ENCODE results near the gene TAS2R5.
"Not testable (repeated sequence)": the region's sequence is repeated elsewhere in the genome, so short reads cannot be mapped to it uniquely, and the experiment has no call there.

Gene TAS2R5

GRCh38 chr7:141788296-141788695, 1.7 kb upstream of the TAS2R5 start:
- H3K27me3 ChIP-seq (ENCODE audit: control insufficient read depth, insufficient read depth, low read length) = no peaks in the 10 kb centered on the region
- no peak overlapping the region for H3K9ac ChIP-seq (ENCODE audit: low read depth, low read length)
- H3K4me3 ChIP-seq (ENCODE audit: low read depth, low read length) = no peak overlapping the region
- peaks cover 7% of the 10 kb centered on the region for H3K36me3 ChIP-seq (ENCODE audit: control insufficient read depth, insufficient read depth, low read length)
- H3K4me1 ChIP-seq (ENCODE audit: control insufficient read depth, insufficient read depth, low read length) = no peaks in the 10 kb centered on the region
- H3K9me3 ChIP-seq (ENCODE audit: control insufficient read depth, insufficient read depth, low read length) = no peaks in the 10 kb centered on the region

DNA sequence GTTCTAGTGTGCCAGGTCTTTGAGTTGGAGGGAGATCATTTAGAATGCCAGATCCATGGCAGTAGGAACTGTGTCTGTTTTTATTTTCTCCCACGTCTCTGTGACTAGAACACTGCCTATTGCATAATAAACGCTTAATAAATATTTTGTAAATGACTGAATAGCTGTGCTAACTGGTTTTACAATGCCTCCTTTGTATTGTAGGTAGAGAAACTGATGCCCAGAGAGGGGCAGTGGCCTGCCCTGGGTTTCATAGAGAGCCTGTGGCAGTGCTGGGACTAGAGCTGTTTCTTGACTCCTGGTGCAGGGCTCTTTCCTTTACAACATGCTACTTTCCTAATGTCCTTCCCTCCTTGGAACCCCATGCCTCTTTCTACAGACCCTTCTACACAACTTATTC, 2.5 kb downstream of the TAS2R5 start:
- H3K27me3 ChIP-seq (ENCODE audit: control insufficient read depth, insufficient read depth, low read length) = no peaks in the 10 kb centered on the region
- peaks cover 7% of the 10 kb centered on the region for H3K36me3 ChIP-seq (ENCODE audit: control insufficient read depth, insufficient read depth, low read length)
- H3K9ac ChIP-seq (ENCODE audit: low read depth, low read length) = no peak overlapping the region
- no peaks in the 10 kb centered on the region for H3K4me1 ChIP-seq (ENCODE audit: control insufficient read depth, insufficient read depth, low read length)
- no peaks in the 10 kb centered on the region for H3K9me3 ChIP-seq (ENCODE audit: control insufficient read depth, insufficient read depth, low read length)
- no peak overlapping the region for H3K4me3 ChIP-seq (ENCODE audit: low read depth, low read length)

- Histone ChIP-seq H3K9ac (ENCODE audit: low read depth, low read length) (no peak overlapping the region), H3K27me3 (ENCODE audit: control insufficient read depth, insufficient read depth, low read length) (no peaks in the 10 kb centered on the region), H3K4me1 (ENCODE audit: control insufficient read depth, insufficient read depth, low read length) (no peaks in the 10 kb centered on the region), H3K9me3 (ENCODE audit: control insufficient read depth, insufficient read depth, low read length) (no peaks in the 10 kb centered on the region), H3K4me3 (ENCODE audit: low read depth, low read length) (no peak overlapping the region), H3K36me3 (ENCODE audit: control insufficient read depth, insufficient read depth, low read length) (no peaks in the 10 kb centered on the region)
Observed at GRCh38 chr7:141820067-141820466, 30.1 kb downstream of the TAS2R5 start.

GRCh38 chr7:141822432-141822831, 32.4 kb downstream of the TAS2R5 start:
- H3K27me3 ChIP-seq (ENCODE audit: control insufficient read depth, insufficient read depth, low read length); H3K4me1 ChIP-seq (ENCODE audit: control insufficient read depth, insufficient read depth, low read length); H3K9me3 ChIP-seq (ENCODE audit: control insufficient read depth, insufficient read depth, low read length); H3K4me3 ChIP-seq (ENCODE audit: low read depth, low read length); H3K9ac ChIP-seq (ENCODE audit: low read depth, low read length); H3K36me3 ChIP-seq (ENCODE audit: control insufficient read depth, insufficient read depth, low read length): not testable (repeated sequence)

DNA sequence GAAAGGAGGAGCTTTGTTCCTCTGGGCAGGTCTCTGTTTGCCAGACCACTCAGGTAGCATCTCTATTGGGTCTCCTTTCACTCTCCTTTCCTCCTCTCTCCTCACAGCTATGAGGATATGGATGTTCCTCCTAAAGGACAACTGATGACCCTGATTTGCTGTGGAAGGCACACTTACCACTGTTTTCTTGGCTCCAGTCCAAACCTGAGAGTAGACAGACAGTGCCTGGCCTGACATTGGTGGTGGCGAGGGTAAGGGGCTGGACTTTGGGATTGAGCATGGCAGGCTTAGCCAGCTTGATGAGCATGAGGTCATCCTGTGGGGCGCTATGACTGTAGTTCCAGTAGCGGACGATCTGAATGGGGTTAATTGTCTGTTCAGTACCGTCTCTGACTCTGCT, 47.7 kb downstream of the TAS2R5 start:
- no peak overlapping the region for H3K4me3 ChIP-seq (ENCODE audit: low read depth, low read length)
- H3K36me3 ChIP-seq (ENCODE audit: control insufficient read depth, insufficient read depth, low read length) = no peaks in the 10 kb centered on the region
- H3K27me3 ChIP-seq (ENCODE audit: control insufficient read depth, insufficient read depth, low read length) = no peaks in the 10 kb centered on the region

DNA sequence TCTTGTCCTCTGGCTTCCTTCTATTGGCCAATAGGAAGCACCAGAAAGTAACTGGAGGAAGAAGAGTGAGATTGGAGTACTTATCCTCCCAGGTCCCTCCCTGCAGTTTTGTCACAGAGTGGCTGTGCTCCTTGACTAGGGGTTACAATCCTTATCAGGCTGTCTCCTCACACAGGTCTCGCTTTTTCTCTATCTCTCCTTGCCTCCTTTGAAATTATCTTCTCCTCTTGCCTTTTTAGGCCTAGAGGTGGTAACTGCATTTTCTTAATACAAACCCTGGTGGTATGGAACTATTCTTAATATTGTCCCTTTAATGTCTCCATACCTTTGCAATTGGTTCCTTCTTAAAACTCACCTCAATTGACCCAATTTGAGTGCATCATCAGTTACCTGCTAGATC, 48.6 kb downstream of the TAS2R5 start:
- Histone ChIP-seq H3K4me3 (ENCODE audit: low read depth, low read length) (no peak overlapping the region), H3K9me3 (ENCODE audit: control insufficient read depth, insufficient read depth, low read length) (no peaks in the 10 kb centered on the region)

More for the DNA sequence above, 47.7 kb downstream of the TAS2R5 start:
- H3K9me3 ChIP-seq (ENCODE audit: control insufficient read depth, insufficient read depth, low read length) = no peaks in the 10 kb centered on the region
- peaks cover 3% of the 10 kb centered on the region for H3K4me1 ChIP-seq (ENCODE audit: control insufficient read depth, insufficient read depth, low read length)
- H3K9ac ChIP-seq (ENCODE audit: low read depth, low read length) = no peak overlapping the region

GRCh38 chr7:141839256-141839655, 49.2 kb downstream of the TAS2R5 start:
- Histone ChIP-seq H3K4me1 (ENCODE audit: control insufficient read depth, insufficient read depth, low read length) (no peaks in the 10 kb centered on the region), H3K36me3 (ENCODE audit: control insufficient read depth, insufficient read depth, low read length) (no peaks in the 10 kb centered on the region), H3K27me3 (ENCODE audit: control insufficient read depth, insufficient read depth, low read length) (no peaks in the 10 kb centered on the region), H3K9ac (ENCODE audit: low read depth, low read length) (no peak overlapping the region), H3K9me3 (ENCODE audit: control insufficient read depth, insufficient read depth, low read length) (no peaks in the 10 kb centered on the region), H3K4me3 (ENCODE audit: low read depth, low read length) (no peak overlapping the region)

More for the DNA sequence above, 48.6 kb downstream of the TAS2R5 start:
- Histone ChIP-seq H3K4me1 (ENCODE audit: control insufficient read depth, insufficient read depth, low read length) (no peaks in the 10 kb centered on the region), H3K9ac (ENCODE audit: low read depth, low read length) (no peak overlapping the region), H3K36me3 (ENCODE audit: control insufficient read depth, insufficient read depth, low read length) (no peaks in the 10 kb centered on the region), H3K27me3 (ENCODE audit: control insufficient read depth, insufficient read depth, low read length) (no peaks in the 10 kb centered on the region)

DNA sequence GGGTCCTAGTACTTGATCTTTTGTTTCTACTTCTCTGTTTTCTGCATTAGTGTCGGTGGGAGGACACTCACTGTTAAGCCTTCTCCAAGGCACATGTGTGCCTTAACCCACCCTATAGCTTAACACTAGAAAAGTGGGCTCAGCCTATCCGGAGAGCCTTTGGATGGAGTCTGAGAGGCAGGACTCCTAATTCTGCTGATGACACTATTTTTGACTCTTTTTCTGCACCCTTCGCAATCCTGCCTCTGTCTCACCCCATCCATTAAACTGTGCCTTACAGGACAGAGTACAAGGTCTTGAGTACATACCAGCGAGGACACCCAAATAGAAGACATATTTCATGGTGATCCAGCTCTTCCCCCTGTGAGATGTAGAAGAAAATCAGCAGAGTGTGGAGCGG, 50.7 kb downstream of the TAS2R5 start:
- Histone ChIP-seq H3K27me3 (ENCODE audit: control insufficient read depth, insufficient read depth, low read length) (no peaks in the 10 kb centered on the region), H3K4me1 (ENCODE audit: control insufficient read depth, insufficient read depth, low read length) (no peaks in the 10 kb centered on the region), H3K4me3 (ENCODE audit: low read depth, low read length) (no peak overlapping the region), H3K36me3 (ENCODE audit: control insufficient read depth, insufficient read depth, low read length) (no peaks in the 10 kb centered on the region), H3K9ac (ENCODE audit: low read depth, low read length) (no peak overlapping the region), H3K9me3 (ENCODE audit: control insufficient read depth, insufficient read depth, low read length) (no peaks in the 10 kb centered on the region)

Data from iPS-15b (cell line).